ENCODE measurements around the gene NTM. TPM values are rescaled to one million over a fixed set of nuclear protein-coding genes. Genes with fewer than 3 reads are reported as not detected.
"Not testable (repeated sequence)": the region's sequence is repeated elsewhere in the genome, so short reads cannot be mapped to it uniquely, and the experiment has no call there.

The NTM gene
- total RNA-seq, 1 experiment from 2014 or later: 15.8 TPM

DNA sequence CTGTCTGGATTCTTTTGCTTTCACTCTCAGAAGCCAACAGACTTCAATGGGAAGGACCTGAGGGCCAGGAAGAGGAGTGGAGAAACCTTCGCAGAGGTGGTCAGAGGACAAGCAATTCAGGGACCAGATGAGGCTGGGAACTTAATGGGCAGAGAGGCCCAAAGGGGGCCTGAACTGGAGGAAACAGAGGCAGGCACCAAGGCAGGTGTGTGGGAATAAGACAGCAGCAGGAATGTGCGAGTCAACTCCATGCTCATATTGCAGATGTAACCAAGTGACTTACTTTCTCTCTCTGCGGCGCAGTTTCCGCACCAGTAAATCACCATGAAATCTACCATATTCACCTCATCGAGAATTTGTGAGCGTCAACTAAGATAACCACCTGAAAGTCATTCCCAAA is 669.1 kb downstream of the NTM start:
- no peak for DNase-seq (ENCODE audit: low read depth)

DNA sequence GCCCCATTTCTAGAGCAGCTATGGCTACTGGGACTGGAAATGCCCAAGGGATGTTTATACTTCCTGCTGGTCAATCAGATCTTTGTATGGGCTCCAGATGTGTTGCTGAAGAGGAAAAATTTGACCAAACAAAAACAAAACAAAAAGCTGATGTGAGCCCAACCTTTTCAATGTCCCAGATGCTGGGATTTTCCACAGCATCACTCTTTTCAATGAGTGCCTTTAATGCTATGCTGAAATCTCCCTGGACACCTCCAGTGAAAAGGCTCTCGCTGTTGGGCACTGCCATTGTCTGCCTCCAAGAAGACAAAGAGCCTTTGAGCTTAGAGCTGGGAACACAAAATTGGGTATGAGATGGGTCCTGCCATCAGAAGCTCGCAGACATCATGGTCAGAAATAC is 671.9 kb downstream of the NTM start:
- no peak for DNase-seq (ENCODE audit: low read depth)

DNA sequence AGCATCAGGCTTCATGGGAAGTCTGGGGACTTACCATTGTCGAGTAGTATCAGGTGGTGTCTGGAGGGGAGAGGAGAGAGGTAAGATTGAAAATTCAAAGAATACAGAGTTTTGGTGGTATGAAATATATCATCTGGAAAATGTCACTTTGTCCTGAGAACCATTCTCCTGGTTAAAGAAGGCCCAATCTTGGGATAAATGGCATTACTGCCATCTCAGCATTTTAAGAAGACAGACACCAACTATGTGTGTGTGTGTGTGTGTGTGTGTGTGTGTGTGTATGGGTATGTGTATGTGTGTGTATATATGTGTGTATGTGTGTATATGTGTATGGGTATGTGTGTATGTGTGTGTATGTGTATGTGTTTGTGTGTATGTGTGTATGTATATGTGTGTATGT is 673.3 kb downstream of the NTM start:
- DNase-seq (ENCODE audit: low read depth): no peak

DNA sequence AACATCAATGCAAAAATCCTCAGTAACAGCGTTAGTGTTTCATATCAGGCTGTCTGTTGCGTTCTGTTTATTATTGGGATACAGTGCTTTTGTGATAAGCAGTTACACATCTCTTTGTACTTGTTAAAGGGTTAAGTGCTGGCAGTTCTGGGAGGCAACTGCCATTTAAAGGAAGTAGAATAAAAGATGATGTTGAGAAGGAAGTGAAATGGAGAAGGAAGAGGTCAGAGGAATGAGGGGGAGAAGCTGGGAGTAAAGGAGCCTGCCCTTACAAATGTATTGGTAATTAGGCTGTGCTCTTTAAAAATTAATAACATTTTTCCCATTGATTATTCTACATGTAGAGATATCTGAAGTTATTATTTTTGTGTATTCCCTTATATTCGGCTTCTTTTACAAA is 674.7 kb downstream of the NTM start:
- no peak for DNase-seq (ENCODE audit: low read depth)

DNA sequence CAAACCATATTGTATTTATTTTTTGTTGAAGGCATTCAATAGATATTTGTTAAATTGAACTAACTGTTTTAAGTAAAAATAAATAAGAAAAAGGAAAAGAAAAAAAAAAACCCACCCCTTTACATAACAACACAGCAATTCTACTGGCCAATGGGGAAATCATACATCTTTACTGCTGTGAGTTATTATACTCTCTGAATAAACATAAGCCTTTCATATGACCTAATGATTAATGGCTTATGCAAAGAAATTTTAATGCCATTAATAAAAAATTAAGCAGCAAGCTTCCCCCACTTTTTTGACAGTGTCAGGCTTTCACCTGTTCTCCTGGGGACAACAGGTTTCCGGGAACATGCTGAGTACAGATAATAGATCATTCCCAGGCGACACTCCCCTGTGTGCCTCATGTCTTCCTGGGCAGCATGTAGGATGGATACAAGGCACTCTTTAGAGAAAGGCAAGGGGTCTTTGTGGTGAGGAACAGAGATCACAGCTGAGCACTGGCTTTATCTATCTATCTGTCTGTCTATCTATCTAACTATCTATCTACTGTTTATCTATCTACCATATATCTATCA is 676.0 kb downstream of the NTM start:
- no peak for DNase-seq (ENCODE audit: low read depth)

DNA sequence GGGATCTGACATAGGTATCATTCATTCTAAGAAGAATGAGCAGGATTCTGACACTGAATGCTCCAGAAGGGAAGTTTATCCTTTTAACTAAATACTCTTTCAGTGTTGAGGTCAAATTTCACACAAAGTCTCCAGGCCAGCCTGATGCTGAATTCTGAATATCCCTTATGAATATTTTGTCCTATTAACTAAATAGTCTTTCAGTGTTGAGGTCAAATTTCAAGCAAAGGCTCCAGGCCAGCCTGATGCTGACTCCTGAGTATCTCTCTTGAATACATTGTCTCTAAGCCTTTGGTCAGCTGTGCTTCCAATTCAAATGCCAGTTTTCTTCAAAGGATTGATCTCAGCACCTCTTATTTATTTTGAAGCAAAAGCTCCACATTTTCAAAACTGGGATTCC is 676.8 kb downstream of the NTM start:
- no peak for DNase-seq (ENCODE audit: low read depth)

DNA sequence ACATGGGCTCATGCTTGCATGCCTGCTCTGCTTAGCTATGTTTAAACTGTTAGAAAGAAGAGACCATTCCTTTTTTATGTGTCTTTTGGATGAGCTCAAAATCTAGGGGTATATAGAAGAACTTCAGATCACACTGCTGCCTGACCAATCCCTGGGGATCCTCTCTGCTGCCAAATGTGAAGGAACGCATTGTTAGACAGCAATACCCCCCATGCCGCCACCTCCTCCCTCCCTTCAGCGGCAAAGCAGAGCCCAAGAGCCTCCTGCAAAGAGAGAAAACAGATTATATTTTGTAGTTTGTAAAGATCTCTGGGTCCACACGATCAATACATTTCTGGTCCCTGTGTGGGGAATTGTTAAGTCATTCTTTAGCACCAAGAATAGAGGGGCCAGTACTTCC is 677.6 kb downstream of the NTM start:
- no peak for DNase-seq (ENCODE audit: low read depth)

DNA sequence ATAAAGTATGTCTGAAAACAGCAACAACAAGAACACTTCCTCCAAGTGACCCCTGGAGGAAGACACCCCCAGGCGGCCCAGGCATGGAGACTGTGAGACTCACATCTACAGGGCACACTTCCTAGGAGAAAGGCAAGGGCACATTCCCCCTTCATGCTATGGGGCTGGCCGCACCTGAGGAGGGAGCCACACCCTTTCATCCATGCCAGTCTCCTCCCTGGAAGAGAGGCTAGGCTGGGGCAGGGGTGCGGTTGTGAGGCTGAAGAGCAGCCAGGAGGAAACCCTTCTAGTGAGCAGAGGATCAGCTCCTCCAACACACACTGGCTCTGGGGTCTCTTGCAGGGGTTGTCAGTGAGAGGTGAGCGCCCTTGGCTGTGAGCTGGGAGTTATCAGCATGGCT is 678.8 kb downstream of the NTM start:
- DNase-seq (ENCODE audit: low read depth): no peak

DNA sequence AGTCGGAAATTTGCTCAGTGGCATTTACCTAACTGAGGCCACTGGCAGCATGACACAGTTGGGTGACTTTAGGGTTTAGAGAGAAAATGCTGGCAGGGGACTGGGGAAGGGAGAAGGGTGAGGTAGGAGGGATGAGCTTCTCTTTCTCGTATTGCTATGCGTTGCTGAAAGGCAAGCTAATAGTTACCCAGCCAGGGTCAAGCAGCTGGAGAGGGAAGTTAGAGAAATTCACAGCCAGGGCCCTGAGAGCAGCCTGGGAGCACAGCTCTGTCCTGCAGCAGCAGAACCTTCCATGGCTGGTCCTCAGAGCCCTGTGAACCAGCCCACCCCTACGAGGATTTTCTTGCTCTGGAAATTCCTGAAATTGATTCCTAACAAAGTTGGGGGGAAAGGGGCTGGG is 679.6 kb downstream of the NTM start:
- no peak for DNase-seq (ENCODE audit: low read depth)

DNA sequence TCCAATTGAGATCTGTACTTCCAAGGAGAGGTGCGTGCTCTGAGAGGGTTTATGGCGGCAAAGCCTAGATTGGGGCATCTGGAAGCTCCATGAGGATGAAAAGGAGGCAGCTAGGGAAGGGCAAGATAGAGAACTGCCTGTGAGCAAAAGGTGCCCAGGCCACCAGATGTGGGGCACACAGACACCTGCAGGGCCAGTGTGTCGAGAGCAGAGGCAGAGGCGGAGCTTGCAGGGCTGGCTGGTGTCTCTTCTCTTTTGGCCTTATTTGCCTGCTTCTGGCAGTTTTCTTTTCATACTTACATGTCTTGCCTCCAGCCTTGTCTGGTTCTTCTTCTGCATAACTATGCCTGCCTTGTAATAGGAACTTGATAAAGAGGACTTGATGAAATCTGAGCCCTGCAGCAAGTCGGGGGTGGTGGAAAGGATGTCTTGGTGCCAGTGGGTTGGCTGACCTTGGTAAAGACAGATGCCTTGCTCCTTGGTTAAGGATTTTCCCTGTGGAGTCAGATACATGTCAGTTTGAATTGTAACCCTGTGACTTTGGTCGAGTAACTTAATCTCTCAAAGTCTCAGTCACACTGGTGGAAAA is 680.3 kb downstream of the NTM start:
- peak; percentile 48 for DNase-seq (ENCODE audit: low read depth)

DNA sequence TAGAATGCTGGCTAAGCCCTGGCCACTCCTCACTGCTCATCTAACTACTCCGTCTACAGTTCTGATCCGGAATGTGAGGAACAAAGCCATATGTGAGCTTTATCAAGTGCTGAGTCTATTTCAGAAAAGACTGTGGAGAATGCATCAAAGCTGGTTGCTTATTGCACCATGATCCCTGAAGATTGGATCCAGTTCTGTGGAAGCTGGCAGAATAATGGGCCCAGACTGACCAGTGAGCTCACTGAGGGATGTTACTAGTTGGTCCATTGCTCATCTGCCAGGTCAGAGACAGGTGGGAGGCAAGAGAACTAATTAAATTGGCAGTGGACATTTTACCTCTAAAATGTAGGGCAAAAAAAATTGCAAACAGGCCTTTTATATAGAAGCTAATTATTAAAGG is 681.3 kb downstream of the NTM start:
- DNase-seq (ENCODE audit: low read depth): no peak

DNA sequence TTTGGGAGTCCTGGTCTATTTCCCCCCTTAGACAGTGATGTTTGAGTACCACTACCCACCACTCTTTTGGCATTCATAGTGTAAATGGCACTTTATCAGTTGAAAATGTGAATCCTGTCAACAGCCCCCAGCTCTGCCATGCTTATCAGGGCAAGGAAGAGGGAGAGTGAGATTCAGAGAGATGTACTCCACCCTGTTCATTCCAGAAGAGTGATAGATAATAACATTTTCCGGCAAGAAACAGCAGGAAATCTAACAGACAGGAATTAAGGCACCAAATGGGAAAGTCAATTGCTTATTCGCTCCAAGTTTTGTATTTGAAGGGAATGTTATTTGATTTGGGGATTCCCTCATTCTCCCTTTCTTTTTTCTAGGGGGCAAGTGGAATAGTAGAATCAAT is 681.9 kb downstream of the NTM start:
- no peak for DNase-seq (ENCODE audit: low read depth)

DNA sequence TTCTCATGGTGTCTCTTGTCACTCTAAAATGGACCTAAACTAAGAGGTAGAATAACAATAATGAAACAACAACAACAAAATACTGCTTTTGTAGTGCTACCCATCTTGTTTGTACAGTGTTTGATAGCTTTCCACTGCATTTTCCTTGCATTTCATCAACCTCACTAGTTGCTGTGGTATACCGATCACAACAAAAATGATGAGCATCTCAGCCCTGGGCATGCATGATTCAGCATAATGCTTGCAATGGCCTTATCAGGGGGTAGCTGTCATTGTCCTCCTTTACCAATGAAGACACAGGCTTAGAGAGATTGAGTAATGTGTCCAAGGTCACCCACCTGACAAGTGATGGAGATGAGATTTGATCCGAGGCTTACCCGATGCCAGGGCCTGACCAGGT is 682.5 kb downstream of the NTM start:
- no peak for DNase-seq (ENCODE audit: low read depth)

DNA sequence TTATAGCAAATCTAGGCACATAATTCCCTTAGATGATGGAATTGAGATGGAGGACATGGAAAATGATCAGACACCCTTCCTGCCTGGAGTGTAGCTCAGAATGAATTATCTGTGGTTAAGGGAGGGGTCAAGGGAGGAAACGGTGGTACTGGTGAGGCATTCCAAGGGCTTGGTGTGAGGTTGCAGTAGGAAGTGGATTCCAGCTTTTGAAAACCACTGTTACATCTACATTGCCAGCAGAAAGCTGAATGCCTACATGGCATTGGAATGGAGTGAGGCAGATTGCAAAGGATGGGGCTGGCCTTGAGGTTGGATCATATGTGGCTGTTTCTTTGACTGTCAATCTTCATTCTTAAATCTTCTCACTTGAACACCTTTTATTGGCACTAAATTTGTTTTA is 684.4 kb downstream of the NTM start:
- peak; percentile 93 for DNase-seq (ENCODE audit: low read depth)

DNA sequence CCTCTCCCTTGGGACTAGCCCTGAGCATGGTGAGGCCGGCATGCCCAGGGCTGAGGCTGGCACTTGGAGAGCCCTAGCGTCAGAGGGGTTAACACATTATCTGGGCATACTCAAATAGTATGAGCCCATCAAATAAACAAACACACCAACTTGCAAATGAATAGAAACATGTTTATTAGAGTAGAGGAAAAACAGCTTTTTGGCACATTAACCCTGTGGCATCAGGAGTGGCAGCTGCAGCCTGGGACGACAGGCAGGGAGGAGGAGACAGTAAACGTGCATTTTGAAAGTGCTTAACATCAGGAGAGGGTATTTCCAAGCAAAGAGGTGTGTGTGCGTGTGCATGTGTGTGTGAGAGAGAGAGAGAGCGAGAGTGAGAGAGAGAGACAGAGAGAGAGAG is 684.9 kb downstream of the NTM start:
- DNase-seq (ENCODE audit: low read depth): no peak

DNA sequence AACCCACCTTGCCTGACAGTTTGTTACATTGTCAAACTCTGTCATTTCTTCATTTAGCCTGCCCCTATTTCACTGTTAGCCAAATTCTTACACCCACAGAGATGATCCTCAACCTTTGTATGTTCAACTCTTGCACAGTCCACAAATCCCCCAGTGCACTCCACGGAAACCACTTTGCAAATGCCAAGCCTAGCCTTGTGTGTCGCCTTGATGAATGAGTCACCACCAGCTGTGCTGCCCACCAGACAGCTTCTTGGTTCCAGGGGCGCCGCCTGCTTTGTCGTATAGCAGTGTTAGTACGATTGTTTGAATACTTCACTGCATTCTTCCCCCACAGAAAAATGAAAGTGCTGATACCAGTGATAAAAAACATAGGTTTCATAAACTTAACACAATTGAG is 686.3 kb downstream of the NTM start:
- peak; percentile 91 for DNase-seq (ENCODE audit: low read depth)

DNA sequence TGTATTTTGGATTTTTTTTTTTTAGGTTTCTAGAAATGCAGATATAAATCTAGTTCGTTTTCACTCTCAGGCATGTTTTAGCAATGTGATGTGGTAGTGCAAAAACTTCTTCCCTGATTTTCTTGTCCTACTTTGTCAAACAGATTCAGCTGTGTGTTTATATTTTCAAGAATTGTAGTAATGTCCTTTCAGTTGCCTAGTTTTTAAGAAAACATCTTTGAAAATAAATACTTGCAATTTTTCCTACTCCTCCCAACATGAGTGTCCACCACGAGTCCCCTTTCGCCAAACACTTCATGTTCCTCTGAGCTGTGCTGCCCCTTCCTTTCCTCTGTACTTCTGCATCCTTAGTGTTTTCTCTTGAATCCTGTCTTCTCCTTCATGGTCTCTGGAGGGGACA is 686.9 kb downstream of the NTM start:
- DNase-seq (ENCODE audit: low read depth): no peak

DNA sequence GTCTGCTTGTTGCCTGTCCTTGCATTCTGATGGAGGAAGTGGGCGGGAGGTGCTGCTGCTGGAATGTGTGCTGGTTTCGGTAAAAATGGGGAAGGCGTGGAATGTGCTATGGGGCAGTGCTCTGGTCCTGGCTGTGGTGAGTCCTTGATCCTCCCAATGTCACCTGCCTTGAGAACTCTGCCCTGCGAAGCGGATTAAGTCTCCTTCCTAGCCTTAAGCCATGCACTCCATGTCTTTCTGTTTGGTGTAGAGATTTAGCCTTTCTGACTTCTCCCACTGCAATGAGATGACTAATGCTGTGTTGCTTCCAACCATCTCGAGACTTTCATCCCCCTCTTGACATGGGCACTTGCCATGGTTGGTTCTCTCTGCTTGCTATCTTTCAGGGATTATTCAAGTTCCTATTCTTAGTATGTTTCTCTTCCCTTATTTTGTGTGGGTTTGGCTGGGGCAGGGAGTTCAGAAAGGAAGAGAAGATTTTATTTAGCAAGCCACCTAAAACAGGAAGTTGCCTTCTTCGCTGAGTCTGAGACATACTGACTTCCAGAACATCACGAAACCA is 687.9 kb downstream of the NTM start:
- no peak for DNase-seq (ENCODE audit: low read depth)

DNA sequence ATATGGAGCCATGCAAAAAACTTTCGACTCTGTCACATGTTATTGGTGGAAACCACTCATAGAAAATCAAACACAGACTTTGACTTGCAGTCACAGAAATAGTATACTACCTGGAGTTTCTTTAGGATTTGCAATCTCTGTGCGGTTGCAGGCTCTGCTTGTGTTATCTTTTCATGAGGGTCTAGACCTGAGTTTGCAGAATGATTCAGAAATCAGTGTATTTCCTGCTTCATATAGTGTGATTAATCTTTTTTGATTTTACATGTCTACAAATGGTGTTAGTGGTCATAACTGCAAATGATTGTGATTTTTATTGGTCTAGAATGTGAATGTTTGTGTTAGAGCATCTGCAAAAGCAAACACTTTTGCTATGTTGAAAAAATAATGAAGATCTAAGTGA is 690.2 kb downstream of the NTM start:
- peak; percentile 65 for DNase-seq (ENCODE audit: low read depth)

DNA sequence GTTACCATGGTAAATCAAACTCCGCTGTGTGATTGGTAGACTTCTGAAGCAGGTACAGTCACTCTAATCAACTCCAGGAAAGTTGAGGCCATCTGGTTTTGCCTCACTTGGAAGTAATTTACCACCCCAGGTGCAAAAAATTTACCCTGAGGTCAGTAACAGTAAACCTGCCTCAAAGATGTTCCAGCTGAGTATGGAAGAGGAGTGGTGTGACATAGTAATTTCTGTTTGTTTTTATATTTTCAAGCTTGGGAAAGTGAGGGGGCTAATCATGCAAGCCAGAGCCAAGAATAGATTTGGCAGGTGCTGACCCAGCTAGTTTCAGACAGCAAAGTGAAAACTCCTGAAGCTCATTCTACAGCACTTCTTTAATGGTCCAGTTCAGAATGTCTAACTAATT is 691.6 kb downstream of the NTM start:
- peak; percentile 83 for DNase-seq (ENCODE audit: low read depth)

DNA sequence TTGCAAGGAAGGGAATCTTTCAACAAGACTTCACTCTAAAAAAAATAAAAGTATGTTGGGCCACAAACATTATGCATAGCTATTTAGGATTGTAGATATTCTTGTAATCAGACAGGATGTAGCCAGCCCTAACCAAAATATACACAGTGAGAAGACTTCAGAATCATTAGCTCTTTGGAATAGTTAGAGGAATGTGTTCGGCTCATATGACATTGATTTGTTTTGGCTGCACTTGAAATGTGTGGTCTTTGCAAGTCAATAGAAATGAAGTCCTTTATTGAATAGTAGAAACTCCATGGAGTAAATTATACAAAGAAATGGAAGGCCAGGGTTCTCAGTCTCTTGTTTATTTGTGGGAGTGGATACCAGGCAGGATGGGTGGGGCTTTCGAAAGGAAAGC is 692.1 kb downstream of the NTM start:
- peak; percentile 53 for DNase-seq (ENCODE audit: low read depth)

DNA sequence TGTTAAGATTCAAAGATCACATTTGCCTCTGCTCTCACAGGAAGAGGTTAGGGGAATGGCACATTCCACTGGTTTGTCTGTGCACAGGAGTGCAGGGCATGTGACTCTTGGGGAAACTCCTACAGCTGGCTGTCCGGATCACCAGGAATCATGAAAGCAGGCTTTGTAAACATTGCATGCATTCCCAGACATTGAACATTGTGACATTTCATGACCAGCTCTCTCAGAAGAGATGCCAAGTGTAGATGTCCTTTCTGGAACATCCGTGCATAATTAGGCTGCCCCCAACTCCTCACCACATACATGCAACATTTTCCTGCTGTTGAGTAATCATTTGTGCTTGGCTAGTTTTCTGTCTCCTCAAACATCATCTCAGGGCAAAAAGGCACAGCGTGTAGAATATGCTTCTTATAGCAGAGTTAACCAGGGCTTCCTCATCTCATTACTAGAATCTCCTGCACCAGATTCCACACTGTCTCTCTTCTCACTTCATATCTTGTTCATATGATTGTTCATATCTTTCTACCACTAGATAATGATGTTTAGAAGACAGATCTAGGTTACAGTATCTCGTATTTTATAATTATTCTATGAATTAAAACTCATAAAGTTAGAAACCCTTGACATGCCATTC is 694.7 kb downstream of the NTM start:
- peak; percentile 96 for DNase-seq (ENCODE audit: low read depth)

DNA sequence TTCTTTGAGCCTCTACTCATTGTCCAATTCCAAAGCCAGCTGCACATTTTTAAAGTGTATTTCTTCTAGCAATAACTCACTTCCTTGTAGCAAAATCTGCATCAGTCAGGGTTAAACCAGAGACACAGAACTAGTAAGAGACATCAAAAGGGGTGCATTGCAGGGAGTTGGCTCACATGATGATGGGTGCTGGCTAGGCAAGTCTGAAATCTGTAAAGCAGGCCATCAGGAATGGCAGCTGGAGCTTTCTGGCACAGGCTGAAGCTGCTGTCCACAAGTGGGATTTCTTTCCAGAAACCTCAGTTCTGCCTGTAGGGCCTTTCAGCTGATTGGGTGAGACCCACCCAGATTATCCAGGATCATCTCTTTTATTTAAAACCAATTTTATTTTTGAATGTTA is 698.1 kb downstream of the NTM start:
- DNase-seq (ENCODE audit: low read depth): no peak

DNA sequence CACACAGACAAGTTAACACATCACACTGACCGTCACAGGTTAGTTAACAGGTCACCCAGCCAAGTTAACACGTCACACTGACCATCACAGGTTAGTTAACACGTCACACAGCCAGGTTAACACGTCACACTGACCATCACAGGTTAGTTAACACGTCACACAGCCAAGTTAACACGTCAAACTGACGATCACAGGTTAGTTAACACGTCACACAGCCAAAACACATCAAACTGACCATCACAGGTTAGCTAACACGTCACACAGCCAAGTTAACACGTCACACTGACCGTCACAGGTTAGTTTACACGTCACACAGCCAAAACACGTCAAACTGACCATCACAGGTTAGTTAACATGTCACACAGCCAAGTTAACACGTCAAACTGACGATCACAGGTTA is 699.2 kb downstream of the NTM start:
- DNase-seq (ENCODE audit: low read depth): not testable (repeated sequence)
